ENCODE results near the gene PDCD2L.

DNA sequence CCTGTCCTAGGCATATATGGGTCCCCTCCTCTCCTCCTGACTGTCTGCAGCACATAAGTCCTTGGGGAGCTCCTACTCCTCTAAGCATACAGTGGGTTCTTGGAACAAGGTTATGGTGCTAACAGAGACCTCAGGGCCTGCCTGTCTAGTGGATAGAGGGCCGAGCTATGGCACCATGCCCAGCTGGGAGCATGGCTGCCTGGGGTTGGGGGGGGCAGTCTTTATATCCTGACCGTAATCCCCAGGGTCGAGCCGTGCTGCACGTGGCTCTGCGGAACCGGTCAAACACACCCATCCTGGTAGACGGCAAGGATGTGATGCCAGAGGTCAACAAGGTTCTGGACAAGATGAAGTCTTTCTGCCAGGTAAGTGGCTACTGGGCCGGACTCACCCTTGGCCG is 35.9 kb upstream of the PDCD2L start:
- TF ChIP-seq POLR2A (IDR thresholded peaks at IDR 0.05) = no peak
- TF ChIP-seq, protein P1, sequence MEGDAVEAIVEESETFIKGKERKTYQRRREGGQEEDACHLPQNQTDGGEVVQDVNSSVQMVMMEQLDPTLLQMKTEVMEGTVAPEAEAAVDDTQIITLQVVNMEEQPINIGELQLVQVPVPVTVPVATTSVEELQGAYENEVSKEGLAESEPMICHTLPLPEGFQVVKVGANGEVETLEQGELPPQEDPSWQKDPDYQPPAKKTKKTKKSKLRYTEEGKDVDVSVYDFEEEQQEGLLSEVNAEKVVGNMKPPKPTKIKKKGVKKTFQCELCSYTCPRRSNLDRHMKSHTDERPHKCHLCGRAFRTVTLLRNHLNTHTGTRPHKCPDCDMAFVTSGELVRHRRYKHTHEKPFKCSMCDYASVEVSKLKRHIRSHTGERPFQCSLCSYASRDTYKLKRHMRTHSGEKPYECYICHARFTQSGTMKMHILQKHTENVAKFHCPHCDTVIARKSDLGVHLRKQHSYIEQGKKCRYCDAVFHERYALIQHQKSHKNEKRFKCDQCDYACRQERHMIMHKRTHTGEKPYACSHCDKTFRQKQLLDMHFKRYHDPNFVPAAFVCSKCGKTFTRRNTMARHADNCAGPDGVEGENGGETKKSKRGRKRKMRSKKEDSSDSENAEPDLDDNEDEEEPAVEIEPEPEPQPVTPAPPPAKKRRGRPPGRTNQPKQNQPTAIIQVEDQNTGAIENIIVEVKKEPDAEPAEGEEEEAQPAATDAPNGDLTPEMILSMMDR (IDR thresholded peaks at IDR 0.05) = no peak
- no peak for TF ChIP-seq POLR2AphosphoS5 (IDR thresholded peaks at IDR 0.05)

All from upper lobe of left lung (tissue), 4 donors.